ENCODE measurements around the gene APOF. TPM values are rescaled to one million over a fixed set of nuclear protein-coding genes. Genes with fewer than 3 reads are reported as not detected.
"Not testable (repeated sequence)": the region's sequence is repeated elsewhere in the genome, so short reads cannot be mapped to it uniquely, and the experiment has no call there.

The APOF gene
- total RNA-seq, 1 experiment from 2014 or later = not detected

DNA sequence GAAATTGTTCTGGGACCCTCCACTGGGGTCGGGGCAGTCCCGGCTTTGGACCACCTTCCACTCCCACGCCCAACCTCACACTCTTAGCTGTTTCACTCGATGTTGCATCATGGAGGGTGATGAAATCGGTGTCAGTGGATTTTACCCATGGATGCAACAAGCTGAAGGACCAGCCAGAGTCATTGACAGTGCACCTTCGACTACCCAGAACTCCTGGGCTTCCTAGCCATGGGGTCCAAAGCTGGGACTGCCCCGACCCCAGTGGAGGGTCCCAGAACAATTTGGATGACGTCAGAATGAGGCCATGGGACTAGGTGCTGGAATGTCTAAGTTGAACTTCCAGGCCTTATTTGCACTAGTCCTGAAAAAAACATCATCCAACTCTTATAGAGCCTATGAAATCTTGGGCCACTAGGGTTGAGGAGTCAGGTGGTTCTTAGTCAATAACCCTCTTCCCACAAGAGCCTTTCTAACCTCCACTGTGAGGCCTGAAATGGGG lies 24.9 kb downstream of the APOF start:
- H3K4me1 ChIP-seq (replicated peaks; ENCODE audit: insufficient read depth) = peaks cover 34% of the 10 kb centered on the region
- intact Hi-C loops (cut with micrococcal nuclease; ENCODE audit: unreplicated experiment) = no loop called here
- peak overlapping the region; percentile 47 for H3K4me2 ChIP-seq
- ChIA-PET POLR2A (ENCODE audit: unreplicated experiment) (interaction anchor here (0.6 to 0.7 kb wide), 2 partner anchors 52 to 296 kb away, joined by 3 to 4 read pairs; no protein-coding TSS in a partner anchor), CTCF (no interaction called here)
- no peaks in the 10 kb centered on the region for H3K36me3 ChIP-seq (ENCODE audit: low read depth)
- H3F3A ChIP-seq (ENCODE audit: insufficient read depth, low read depth) = peaks cover 31% of the 10 kb centered on the region
- no peaks in the 10 kb centered on the region for H4K20me1 ChIP-seq (ENCODE audit: insufficient read depth)
- no peaks in the 10 kb centered on the region for H3K9me3 ChIP-seq (ENCODE audit: insufficient read depth, low read depth)
- no peak overlapping the region for H2AFZ ChIP-seq
- H3K9me2 ChIP-seq (ENCODE audit: insufficient read depth) = no peaks in the 10 kb centered on the region
- peaks cover 8% of the 10 kb centered on the region for H3K79me2 ChIP-seq (ENCODE audit: low read depth)
- H3K4me3 ChIP-seq = no peak overlapping the region
- TF ChIP-seq EZH2 (IDR thresholded peaks at IDR 0.05; ENCODE audit: low read depth) = no peak
- TF ChIP-seq, protein P1, sequence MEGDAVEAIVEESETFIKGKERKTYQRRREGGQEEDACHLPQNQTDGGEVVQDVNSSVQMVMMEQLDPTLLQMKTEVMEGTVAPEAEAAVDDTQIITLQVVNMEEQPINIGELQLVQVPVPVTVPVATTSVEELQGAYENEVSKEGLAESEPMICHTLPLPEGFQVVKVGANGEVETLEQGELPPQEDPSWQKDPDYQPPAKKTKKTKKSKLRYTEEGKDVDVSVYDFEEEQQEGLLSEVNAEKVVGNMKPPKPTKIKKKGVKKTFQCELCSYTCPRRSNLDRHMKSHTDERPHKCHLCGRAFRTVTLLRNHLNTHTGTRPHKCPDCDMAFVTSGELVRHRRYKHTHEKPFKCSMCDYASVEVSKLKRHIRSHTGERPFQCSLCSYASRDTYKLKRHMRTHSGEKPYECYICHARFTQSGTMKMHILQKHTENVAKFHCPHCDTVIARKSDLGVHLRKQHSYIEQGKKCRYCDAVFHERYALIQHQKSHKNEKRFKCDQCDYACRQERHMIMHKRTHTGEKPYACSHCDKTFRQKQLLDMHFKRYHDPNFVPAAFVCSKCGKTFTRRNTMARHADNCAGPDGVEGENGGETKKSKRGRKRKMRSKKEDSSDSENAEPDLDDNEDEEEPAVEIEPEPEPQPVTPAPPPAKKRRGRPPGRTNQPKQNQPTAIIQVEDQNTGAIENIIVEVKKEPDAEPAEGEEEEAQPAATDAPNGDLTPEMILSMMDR (conservative IDR thresholded peaks at IDR 0.05) = no peak
- peak overlapping the region; percentile 48 for H3K27ac ChIP-seq
- H3K27me3 ChIP-seq (ENCODE audit: insufficient read depth, low read depth) = no peaks in the 10 kb centered on the region
- no TSS peak for BruUV-seq (replicated peaks)
- no peak for DNase-seq

DNA sequence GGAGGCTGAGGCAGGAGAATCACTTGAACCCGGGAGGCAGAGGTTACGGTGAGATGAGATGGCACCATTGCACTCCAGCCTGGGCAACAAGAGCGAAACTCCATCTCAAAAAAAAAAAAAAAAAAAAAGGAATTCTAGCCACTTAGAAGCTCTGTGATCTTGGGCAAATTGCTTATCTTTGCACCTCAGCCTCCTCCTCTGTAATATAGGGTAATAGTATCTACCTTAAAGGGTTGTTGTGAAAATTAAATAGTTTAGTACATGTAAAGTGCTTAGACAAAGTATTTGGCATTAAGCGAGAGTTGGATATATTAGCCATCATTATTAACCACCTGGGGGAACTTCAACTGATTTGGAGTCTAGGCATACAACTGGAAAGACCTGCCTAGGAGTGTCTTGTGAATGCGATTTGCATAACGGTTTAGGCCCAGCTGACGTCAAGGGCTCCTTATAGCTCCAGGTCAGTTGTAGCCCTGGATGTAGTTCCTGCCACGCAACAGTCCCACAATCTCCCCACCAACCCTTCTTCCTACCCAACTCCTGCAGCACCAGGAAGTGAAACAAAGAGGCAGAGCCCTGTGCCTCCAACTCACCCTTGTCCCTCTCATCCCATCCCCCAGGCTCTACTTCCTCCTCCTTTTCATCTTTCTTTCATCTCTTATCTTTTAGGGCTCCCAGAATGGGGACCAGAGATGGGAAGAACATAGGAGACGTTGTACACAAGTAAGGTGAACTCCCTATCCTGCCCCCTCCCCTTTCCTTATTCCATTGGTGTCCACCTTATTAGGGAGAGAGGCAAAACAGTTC lies 26.1 kb downstream of the APOF start:
- no peak overlapping the region for H3K4me2 ChIP-seq
- no peak overlapping the region for H2AFZ ChIP-seq
- H3K79me2 ChIP-seq (ENCODE audit: low read depth) = peaks cover 13% of the 10 kb centered on the region
- peaks cover 34% of the 10 kb centered on the region for H3F3A ChIP-seq (ENCODE audit: insufficient read depth, low read depth)
- ChIA-PET POLR2A (ENCODE audit: unreplicated experiment) (interaction anchor here (0.7 kb wide), 1 partner anchor 297 kb away, joined by 4 read pairs; no protein-coding TSS in a partner anchor), CTCF (no interaction called here)
- H3K27me3 ChIP-seq (ENCODE audit: insufficient read depth, low read depth) = no peaks in the 10 kb centered on the region
- intact Hi-C loops (cut with micrococcal nuclease; ENCODE audit: unreplicated experiment) = no loop called here
- no TSS peak for BruUV-seq (replicated peaks)
- no peaks in the 10 kb centered on the region for H4K20me1 ChIP-seq (ENCODE audit: insufficient read depth)
- TF ChIP-seq, protein P1 (conservative IDR thresholded peaks at IDR 0.05) = no peak
- TF ChIP-seq EZH2 (IDR thresholded peaks at IDR 0.05; ENCODE audit: low read depth) = no peak
- H3K4me3 ChIP-seq = no peak overlapping the region
- no peaks in the 10 kb centered on the region for H3K36me3 ChIP-seq (ENCODE audit: low read depth)
- H3K27ac ChIP-seq = no peak overlapping the region
- no peaks in the 10 kb centered on the region for H3K9me3 ChIP-seq (ENCODE audit: insufficient read depth, low read depth)
- H3K4me1 ChIP-seq (replicated peaks; ENCODE audit: insufficient read depth) = peaks cover 37% of the 10 kb centered on the region
- no peak for DNase-seq
- H3K9me2 ChIP-seq (ENCODE audit: insufficient read depth) = no peaks in the 10 kb centered on the region

DNA sequence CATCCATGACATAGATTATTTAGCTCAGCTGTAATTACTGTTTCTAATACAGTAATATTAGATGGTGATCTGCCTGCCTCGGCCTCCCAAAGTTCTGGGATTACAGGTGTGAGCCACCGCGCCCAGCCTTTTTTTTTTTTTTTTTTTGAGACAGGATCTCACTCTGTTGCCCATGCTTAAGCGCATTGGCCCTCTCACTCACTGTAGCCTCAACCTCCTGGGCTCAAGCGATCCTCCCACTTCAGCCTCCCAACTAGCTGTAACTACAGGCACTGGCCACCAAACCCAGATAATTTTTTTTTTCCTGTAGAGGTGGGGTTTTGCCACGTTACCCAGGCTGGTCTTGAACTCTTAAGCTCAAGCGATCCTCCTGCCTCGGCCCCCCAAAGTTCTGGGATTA lies 27.1 kb downstream of the APOF start:
- Histone ChIP-seq H3F3A (ENCODE audit: insufficient read depth, low read depth) (peaks cover 43% of the 10 kb centered on the region), H3K79me2 (ENCODE audit: low read depth) (peaks cover 13% of the 10 kb centered on the region), H3K4me1 (replicated peaks; ENCODE audit: insufficient read depth) (peaks cover 44% of the 10 kb centered on the region)
- H3K9me3 ChIP-seq (ENCODE audit: insufficient read depth, low read depth); H4K20me1 ChIP-seq (ENCODE audit: insufficient read depth); DNase-seq; H3K27me3 ChIP-seq (ENCODE audit: insufficient read depth, low read depth); BruUV-seq (replicated peaks); H3K4me2 ChIP-seq; H2AFZ ChIP-seq; intact Hi-C loops (cut with micrococcal nuclease; ENCODE audit: unreplicated experiment); H3K4me3 ChIP-seq; H3K27ac ChIP-seq; H3K36me3 ChIP-seq (ENCODE audit: low read depth); H3K9me2 ChIP-seq (ENCODE audit: insufficient read depth): not testable (repeated sequence)
- CTCF ChIA-PET = interaction anchor here (0.9 kb wide), 1 partner anchor 664 kb away, joined by 11 read pairs; no protein-coding TSS in a partner anchor
- POLR2A ChIA-PET (ENCODE audit: unreplicated experiment) = interaction anchor here (0.6 kb wide), 1 partner anchor 129 kb away, joined by 6 read pairs; no protein-coding TSS in a partner anchor
